ENCODE results near the gene PSMB11. TPM values are rescaled to one million over a fixed set of nuclear protein-coding genes. Genes with fewer than 3 reads are reported as not detected.

Gene PSMB11
- total and polyA plus RNA-seq, 12 donors: not detected

DNA sequence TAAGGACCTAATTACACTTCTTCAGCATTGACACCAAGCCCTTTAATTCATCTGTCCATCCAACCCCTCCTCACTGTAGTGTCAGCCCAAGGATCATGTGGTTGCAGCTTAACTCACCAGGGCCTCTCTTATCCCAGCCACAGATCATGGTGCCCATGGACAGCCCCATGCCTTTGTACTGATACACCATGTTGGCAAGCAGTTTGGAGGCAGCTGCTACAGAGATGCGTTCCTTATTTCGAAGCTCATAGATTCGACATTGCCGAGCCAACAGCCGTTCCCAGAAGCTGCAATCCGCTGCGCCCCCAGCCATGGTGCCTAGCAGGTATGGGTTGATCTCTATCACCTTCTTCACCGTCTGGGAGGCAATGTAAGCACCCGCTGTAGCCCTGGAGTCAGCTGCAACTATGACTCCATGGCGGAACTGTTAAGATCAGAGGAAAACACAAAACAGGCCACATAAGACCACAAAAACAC, 8.7 kb upstream of the PSMB11 start:
- intact Hi-C loops (cut with DNase I): no loop called here
- WGBS, 2 donors: 92 to 96% methylated on average over 10 of the region's 10 CpGs
- Histone ChIP-seq H3K4me1 (peaks cover 0 to 33% (median 19%) of the 10 kb centered on the region in 9 donors), H3K9me3 (no peaks in the 10 kb centered on the region), H3K27me3 (no peaks in the 10 kb centered on the region), H3K4me3 (peak overlapping the region in 8 of 10 donors; percentile 72 to 97 (median 83)), H3K27ac (no peak overlapping the region), H3K36me3 (peaks cover 0 to 52% (median 22%) of the 10 kb centered on the region in 9 donors)
- DNase-seq (no peak), ATAC-seq (no peak)
- TF ChIP-seq CTCF (IDR thresholded peaks at IDR 0.05): no peak

- H3K36me3 ChIP-seq: peaks cover 0 to 46% (median 22%) of the 10 kb centered on the region in 9 donors
- 39 to 43% methylated on average over 17 of the region's 17 CpGs for WGBS, 2 donors
- no peak for ATAC-seq
These were observed 8.1 kb upstream of the PSMB11 start for GRCh38 chr14:23033801-23034497.

GRCh38 chr14:23034498-23035302, 7.3 kb upstream of the PSMB11 start, which contains the start of gene PSMB5:
Gene PSMB5 (minus strand): TSS chr14:23034900. CDS start chr14:23034881, 19 bp downstream.
- Histone ChIP-seq H3K27ac (peak within 1 kb of the TSS; percentile 87 to 98 (median 94)), H3K9me3 (no peaks in the 10 kb centered on the region)
- WGBS, 2 donors: 0% methylated on average over 36 of the region's 36 CpGs

More at GRCh38 chr14:23033801-23034497, 8.1 kb upstream of the PSMB11 start:
- TF ChIP-seq CTCF (IDR thresholded peaks at IDR 0.05): no peak
- intact Hi-C loops (cut with DNase I): loop anchor here in 4 of 10 donors (2.0 kb wide), 1 partner anchor 27 kb away; no protein-coding TSS in a partner anchor
- Histone ChIP-seq H3K27me3 (no peaks in the 10 kb centered on the region), H3K4me3 (peak overlapping the region; percentile 63 to 97 (median 82)), H3K27ac (peak overlapping the region; percentile 87 to 98 (median 94)), H3K9me3 (no peaks in the 10 kb centered on the region), H3K4me1 (peaks cover 0 to 26% (median 16%) of the 10 kb centered on the region in 9 donors)
- DNase-seq: no peak

More at GRCh38 chr14:23034498-23035302, 7.3 kb upstream of the PSMB11 start, which contains the start of gene PSMB5:
- ATAC-seq (peak; percentile 96 to 99 (median 98)), DNase-seq (peak; percentile 81 to 94)
- peaks cover 0 to 38% (median 22%) of the 10 kb centered on the region in 9 donors for H3K36me3 ChIP-seq
- peak in 1 of 9 donors; percentile 17 for TF ChIP-seq CTCF (IDR thresholded peaks at IDR 0.05)
- H3K4me3 ChIP-seq: peak within 1 kb of the TSS; percentile 63 to 97 (median 82)
- no peaks in the 10 kb centered on the region for H3K27me3 ChIP-seq
- intact Hi-C loops (cut with DNase I): loop anchor here in 4 of 10 donors (2.0 kb wide), 1 partner anchor 28 kb away; no protein-coding TSS in a partner anchor
- peaks cover 0 to 24% (median 16%) of the 10 kb centered on the region in 9 donors for H3K4me1 ChIP-seq
